HG02571 (cell line): ENCODE results near the gene CAVIN2.

Experiments
- ATAC-seq: cut with Tn5 transposase; IDR thresholded peaks from one replicate; pipeline ENCODE4 v1.9.1; 2021; ENCODE audit warnings: mild to moderate bottlenecking, moderate library complexity; ENCODE audit not compliant: unreplicated experiment

Gene CAVIN2

DNA sequence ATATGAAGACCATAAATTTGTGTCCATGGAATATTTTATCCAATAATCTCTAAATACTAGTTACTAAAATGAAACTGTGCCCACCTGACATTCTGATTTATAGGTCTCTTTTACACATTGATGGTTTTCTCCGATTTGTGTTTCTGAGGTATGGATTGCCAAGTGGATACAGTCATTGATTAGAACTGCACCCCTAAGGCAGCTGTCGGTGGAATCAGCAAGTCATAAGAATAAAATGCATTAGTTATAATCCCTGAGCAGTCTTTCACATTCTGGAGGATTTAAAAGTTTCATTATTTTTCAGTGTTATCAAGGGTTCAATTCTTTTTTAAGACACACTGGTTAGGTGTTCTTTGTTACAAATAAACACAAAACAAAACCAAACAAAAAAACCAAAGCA lies 6.0 kb downstream of the CAVIN2 start:
- no peak for ATAC-seq

GRCh38 chr2:191839918-191840804 lies 6.7 kb downstream of the CAVIN2 start:
- ATAC-seq: no peak

- no peak for ATAC-seq
These were observed 8.4 kb downstream of the CAVIN2 start for GRCh38 chr2:191838526-191838925.

DNA sequence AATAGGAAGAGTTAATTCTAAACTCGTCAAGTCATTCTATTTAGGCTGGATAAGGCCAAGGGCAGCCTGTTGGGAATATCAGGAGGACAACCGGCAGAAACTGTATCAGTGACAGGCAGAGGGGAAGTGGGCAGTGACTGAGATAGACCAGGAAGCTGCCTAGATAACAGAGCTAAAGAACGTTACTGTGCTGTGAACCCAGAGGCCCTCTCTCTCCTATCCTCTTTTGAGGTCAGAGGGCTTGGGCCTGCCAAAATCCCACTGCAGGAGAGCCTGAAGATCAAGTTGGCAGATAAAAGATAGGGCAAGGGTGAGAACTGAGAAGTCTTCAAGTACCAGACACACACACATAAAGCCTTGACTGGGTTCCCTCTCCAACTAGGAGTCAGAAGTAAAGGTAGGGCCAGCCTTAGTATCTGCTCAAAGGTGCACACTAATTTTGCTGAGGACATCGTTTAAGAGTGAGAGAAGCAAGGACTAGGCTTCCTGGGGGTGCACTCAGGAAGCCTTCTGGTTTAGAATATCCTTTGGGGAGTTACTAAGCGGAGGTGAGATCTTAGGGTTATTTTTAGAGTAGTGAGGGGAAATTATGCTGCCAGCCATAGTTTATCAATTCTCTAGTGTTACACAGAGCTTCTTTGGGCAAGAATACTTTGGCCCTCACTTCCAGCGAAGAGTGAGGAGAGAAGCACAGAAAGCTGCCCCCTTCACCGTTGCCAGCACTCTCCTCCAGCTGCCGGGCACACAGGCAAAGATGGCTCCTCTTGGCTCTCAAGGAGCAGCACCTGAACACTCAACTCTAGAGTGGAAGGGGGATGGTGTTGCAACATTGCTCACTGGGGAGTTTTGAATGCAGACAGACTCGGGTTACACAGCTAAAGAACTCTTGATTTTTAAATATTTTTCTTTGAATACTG lies 9.8 kb downstream of the CAVIN2 start:
- ATAC-seq: peak; percentile 69

GRCh38 chr2:191836471-191836852 lies 10.4 kb downstream of the CAVIN2 start:
- ATAC-seq: no peak

GRCh38 chr2:191835539-191836350 lies 11.1 kb downstream of the CAVIN2 start:
- ATAC-seq: no peak

- ATAC-seq: no peak
These were observed 11.8 kb downstream of the CAVIN2 start for GRCh38 chr2:191835100-191835499.

DNA sequence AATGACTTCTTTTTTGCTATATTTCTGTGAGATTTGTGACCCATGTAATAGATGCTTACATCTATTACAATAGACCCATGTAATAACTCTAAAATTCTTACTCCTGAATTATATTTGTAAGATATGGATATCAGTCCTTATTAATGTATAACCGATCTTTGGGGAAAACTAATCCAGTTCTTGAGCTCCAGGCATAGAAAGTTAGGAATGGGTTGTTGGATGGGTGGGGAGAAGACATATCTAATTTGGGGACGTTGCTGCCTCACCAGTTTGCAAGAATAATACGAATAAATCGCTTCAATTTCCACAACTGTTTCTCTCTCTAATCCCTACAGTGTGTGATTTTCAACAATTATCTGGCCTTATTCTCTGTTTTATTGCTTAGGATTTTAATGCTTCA lies 13.5 kb downstream of the CAVIN2 start:
- no peak for ATAC-seq

GRCh38 chr2:191832668-191833067 lies 14.2 kb downstream of the CAVIN2 start:
- no peak for ATAC-seq

DNA sequence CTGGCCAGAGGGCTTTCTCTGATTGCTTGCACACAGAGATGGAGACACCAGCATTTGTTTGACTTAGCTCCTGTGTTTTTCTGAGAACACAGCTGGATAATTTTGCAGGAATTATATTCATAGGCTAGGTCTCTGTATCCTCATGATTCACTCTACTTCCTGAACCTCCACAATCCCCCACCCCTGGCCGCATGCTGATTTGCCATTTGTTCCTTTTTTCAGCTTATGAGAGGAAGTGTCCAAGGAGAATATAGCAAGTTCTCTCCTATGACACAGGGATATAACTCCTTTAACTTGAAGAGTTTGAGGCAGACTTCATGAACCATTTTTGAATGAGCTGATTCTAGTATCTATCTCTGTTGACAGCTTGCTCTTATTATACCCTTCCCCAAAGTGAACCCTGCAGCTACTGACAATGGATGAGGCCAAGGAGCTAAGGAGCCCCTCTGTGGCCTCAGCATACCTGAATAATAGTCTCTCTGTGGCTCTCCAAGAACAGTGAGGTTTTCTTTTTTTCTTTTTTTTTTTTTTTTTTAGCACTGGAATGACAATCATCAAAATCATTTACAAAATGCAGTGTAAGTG lies 15.4 kb downstream of the CAVIN2 start:
- ATAC-seq: no peak

- ATAC-seq: no peak
These were observed 22.5 kb downstream of the CAVIN2 start for GRCh38 chr2:191824398-191824797.

- ATAC-seq: no peak
These were observed 25.8 kb downstream of the CAVIN2 start for GRCh38 chr2:191821078-191821477.

DNA sequence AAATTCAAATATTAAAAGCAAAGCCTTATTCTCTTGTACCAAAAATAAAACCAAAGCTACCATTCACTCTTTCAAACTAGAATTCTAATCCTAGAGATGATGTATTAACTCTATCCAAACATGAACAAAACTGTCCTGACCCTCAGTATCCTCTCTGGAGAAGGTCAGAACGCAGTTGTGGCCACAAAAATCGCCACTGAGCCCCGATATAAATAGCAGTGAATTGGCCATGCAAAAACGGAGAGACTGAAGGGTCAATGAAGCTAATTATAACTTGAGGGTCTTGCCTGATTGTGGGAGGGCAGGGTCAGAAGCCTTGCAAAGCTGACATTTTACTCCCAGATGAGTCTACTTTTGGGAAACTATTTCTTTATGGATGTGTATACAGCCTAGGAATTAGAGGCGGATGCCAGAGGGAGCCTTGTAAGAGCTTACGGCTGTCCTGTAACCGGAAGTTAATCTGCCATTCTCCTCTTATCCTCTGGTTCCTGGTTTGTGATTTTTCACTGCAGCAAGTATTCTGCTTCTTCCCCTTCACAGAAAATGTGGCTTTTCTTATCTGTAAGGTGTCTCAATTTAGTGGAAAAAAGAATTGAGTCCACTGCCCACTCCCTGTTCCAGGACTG lies 28.1 kb downstream of the CAVIN2 start:
- ATAC-seq: no peak

GRCh38 chr2:191818133-191818532 lies 28.8 kb downstream of the CAVIN2 start:
- no peak for ATAC-seq

DNA sequence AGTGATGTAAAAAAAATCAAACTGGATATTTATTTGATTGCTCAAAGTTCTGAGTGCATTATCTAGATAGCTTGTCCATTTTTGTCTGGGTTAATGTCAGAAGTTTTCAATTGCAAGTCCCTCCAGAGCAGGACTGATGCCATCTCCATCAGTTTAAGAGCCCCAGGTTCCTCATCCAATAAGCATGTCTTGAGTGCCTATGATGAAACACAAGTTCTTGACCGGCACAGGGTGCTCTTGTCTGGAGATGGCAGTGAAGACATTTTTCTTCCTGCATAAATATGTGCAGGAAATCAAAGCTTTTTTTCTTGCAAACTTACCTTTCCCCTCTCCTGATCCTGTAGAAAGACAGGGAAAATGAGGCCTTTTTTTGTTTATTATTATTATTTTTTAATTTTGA lies 31.9 kb downstream of the CAVIN2 start:
- ATAC-seq: no peak

DNA sequence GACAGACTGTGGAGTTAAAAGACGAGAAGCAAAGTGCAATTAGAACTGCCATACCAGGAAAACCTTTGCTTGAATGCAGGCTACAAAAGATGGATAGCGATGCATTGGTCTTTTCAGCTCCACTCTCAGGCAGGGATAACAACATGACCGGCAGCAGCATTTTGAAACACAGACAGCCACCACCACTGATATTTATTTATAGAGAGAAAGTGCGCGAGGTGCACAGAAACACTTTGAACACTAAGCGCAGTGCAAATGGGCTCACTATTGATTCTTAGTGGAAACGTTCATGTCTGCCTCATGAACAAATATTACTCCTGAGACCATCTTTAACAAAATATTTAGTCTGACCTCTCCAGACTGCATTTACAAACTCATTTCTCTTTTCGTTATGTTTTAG lies 32.9 kb downstream of the CAVIN2 start:
- ATAC-seq: no peak

DNA sequence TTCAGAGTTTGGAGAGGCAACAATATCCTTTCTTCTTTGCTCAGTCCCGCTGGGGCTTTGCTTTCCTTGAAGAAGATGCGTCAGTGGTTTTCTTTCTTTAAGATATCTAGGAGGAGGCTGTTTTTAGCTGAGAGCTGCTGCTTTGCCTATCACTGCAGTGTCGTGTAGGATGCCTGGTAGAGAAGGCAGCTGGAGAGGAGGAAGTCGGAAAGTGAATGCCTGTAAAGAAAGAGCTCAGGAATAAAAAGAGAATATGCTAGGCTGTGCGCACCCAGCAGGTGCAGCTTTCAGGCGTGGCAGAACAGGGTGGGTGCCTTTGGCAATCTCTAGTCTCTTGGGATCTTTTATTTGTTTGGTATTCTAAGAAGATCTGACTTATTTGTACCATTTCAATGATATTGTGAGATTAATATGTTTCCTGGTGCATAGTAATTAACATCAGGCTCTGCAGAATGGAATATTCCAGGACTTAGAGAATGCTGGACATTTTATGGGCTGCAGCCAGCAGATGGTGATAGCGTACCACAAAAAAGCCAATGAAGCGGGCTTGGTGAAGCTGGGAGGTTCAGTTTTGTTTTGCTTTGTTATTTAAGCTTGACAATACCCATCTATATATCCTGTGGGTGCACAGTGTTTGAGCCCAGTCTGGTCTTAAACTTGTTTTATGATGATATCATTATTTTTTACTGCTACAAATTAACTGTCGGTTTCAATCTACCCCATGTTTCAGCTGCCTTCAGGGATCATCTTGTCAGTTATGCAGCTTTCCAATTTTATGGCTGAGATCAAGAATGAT lies 34.9 kb downstream of the CAVIN2 start:
- no peak for ATAC-seq

- ATAC-seq: no peak
These were observed 40.5 kb downstream of the CAVIN2 start for GRCh38 chr2:191806396-191806795.

GRCh38 chr2:191804766-191805165 lies 42.1 kb downstream of the CAVIN2 start:
- no peak for ATAC-seq
